ENCODE measurements around the gene FOXI1. TPM values are rescaled to one million over a fixed set of nuclear protein-coding genes. Genes with fewer than 3 reads are reported as not detected.

FOXI1 gene
- 0.59 TPM in 1 of 2 replicates, not detected in the other for total RNA-seq (2014; rRNA removed; shearing (Covaris generic); ENCODE audit: low replicate concordance)

DNA sequence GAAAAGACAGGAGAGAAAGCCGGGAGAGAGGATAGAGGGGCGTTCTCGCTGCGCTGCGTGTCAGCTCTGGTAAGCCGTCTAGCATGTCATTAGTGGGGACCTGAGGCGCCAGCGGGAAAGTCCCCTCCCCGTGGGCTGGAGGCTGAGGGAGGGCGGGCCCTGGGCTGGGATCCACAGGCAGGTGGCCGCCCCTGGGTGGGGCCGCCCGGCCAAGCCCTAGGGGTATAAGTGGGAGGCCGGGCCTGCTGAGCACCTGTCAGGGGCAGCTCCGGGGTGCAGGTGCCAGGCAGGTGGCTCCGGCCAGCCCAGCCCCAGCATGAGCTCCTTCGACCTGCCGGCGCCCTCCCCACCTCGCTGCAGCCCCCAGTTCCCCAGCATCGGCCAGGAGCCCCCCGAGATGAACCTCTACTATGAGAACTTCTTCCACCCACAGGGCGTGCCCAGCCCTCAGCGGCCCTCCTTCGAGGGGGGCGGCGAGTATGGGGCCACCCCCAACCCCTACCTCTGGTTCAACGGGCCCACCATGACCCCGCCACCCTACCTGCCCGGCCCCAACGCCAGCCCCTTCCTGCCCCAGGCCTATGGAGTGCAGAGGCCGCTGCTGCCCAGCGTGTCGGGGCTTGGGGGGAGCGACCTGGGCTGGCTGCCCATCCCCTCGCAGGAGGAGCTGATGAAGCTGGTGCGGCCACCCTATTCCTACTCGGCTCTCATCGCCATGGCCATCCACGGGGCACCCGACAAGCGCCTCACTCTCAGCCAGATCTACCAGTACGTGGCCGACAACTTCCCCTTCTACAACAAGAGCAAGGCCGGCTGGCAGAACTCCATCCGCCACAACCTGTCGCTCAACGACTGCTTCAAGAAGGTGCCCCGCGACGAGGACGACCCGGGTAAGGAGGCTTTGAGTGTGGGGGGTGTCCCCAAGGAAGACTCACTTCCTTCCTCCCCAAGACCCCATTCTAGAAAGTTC, at the start of gene FOXI1:
TSS of gene FOXI1 (plus strand) at position 256 of the 970 bp plus-strand sequence. CDS start at position 317, 61 bp downstream.
- no peaks in the 10 kb centered on the region for H3K27me3 ChIP-seq
- H3K36me3 ChIP-seq = no peaks in the 10 kb centered on the region
- H3K9me3 ChIP-seq = no peaks in the 10 kb centered on the region
- H3K4me3 ChIP-seq = no peak within 1 kb of the TSS
- no peak for DNase-seq

DNA sequence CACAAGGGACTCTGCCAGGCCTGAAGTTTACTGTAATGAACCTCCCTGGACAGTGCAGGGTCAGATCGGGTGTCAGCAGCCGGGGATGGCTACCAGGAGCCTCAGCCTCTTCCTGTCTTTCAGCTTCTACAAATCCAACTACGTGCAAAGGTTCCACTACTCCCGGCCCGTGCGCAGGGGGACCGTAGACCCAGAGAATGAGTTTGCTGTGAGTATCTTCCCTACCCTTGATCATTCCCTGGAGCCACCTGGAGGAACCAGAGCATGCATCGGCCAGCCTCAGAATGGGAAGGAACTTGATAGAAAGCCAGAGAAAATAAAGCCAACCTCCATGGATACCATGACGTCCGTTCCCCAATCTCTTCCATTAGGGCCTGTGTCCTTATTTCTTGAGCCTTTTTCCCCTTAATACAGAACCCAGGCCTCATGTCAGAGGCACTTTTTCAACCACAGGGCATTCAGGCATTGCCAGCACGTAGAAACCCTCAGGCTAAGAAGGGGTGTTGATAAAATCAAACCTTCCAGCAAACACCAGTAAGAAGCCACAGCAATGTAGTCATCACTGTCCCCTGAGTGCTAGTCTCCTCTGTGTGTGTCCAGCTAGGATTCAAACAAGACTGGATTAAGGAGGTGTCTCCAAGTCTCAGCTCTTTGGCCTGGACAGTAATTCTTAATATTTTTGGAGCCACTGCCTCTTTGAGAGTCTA, 49.0 kb upstream of the FOXI1 start:
- H3K27me3 ChIP-seq = no peaks in the 10 kb centered on the region; the same call in 1 of the 2 replicates
- H3K4me3 ChIP-seq = no peak overlapping the region
- no peaks in the 10 kb centered on the region for H3K36me3 ChIP-seq
- no peaks in the 10 kb centered on the region for H3K9me3 ChIP-seq
- no peak for DNase-seq

DNA sequence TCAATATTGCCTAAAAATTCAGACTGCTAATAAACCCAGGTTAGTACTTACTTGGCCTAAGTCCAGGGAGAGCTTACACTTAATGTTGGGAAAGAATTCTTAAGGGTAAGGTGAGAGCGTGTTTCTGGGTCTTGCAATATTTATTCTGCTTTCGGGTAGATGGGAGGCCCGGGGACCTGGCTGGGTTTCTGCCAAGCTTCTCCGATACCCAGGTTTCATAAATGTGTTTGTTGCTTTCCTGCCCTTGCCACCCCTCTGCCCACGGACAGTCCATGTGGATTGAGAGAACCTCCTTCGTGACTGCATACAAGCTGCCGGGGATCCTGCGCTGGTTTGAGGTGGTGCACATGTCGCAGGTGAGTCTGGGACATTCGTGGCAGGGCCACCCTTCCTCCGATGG, 48.4 kb upstream of the FOXI1 start:
- H3K27me3 ChIP-seq = no peaks in the 10 kb centered on the region; the same call in 1 of the 2 replicates
- H3K4me3 ChIP-seq = no peak overlapping the region
- H3K9me3 ChIP-seq = no peaks in the 10 kb centered on the region
- H3K36me3 ChIP-seq = no peaks in the 10 kb centered on the region
- DNase-seq = no peak

DNA sequence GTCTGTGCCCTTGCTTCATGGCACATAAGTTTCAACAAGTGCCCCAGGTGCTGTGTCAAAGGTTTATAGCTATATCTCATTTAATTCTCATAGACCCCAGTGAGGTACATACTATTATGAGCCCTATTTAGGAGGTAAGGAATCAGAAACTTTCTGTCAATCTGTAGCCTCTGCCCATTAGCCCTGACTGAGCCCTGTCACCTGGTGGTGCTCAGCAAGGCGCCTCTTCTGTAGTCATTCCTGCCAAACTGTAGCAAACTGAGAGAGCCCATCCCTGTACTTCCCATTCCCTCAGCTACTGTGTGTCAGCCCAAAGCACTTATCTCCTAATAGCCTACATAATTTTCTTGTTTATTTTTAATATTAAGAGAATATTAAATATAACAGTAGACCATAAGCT, 46.5 kb upstream of the FOXI1 start:
- Histone ChIP-seq H3K4me3 (no peak overlapping the region), H3K9me3 (0 out of 2 replicates have a peak, but pooled peaks cover 3% of the 10 kb centered on the region), H3K36me3 (no peaks in the 10 kb centered on the region), H3K27me3 (no peaks in the 10 kb centered on the region)
- no peak for DNase-seq

DNA sequence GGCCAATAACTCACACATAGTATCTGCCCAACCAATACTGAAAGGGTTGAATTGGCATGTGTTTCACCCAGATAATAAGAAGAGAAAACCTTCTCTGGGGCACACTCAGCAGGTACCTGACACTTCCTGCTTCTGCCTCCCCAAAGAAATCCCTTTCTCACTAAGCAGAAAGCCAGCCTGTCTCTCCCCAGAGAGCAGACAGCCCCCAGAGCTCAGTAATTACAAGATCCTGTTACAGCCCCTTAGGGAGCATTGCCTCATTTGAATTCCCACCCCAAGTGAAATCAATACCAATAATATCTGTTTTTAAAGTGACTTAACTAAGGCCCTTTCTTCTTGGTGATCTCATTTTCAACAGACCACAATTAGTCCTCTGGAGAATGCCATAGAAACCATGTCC, 38.5 kb upstream of the FOXI1 start:
- DNase-seq = no peak
- no peak overlapping the region for H3K4me3 ChIP-seq
- no peaks in the 10 kb centered on the region for H3K27me3 ChIP-seq
- peaks cover 10% of the 10 kb centered on the region; the same call in 1 of the 2 replicates for H3K9me3 ChIP-seq
- no peaks in the 10 kb centered on the region for H3K36me3 ChIP-seq

DNA sequence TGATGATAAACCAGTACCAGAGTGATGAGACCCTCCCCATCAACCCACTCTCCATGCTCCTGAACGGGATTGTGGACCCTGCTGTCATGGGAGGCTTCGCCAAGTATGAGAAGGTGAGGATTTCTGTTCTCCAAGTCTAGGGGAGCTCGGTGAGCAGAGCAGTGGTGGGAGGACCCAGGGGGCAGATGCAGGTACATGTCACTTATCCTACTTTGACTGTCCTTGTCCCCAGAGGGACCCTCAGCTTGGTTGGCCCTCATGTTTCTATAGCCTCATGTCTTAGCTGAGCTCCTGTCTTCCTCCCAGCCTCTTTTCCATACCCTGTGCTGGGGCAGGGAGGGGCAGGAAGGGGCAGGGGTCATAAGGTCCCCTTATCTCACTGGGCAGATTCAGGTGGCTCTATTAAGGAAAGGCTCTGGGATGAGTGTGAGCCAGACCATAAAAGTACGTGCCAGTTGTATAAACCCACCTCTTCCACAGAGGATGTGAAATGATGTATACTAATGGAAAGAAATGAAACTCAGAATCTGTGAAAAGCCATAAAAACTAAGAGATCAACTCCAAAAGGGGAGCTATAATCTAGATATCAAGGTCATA, 38.0 kb upstream of the FOXI1 start:
- Histone ChIP-seq H3K4me3 (no peak overlapping the region), H3K27me3 (no peaks in the 10 kb centered on the region), H3K36me3 (no peaks in the 10 kb centered on the region), H3K9me3 (peaks cover 10% of the 10 kb centered on the region; the same call in 1 of the 2 replicates)
- DNase-seq = no peak

DNA sequence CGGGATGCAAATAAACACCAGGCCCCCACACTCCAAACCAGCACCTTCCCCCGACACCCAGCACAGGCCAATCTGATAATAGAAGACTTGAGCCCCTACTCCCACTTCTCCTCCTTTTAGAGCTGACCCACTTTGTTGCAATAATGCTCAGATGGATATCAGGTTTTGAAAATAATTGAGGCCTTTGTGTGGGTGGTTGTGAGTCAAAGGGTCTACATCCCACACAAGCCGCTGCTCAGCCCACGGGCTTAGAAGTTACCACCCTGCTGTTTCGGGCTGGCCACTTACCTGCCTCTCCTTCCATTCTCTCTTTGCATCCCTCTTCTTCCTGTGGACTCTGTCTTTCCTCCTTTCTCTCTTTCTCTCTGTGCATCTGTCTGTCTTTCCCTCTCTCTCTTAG, 36.2 kb upstream of the FOXI1 start:
- Histone ChIP-seq H3K9me3 (peaks cover 8% of the 10 kb centered on the region; the same call in 1 of the 2 replicates), H3K27me3 (no peaks in the 10 kb centered on the region), H3K36me3 (no peaks in the 10 kb centered on the region), H3K4me3 (no peak overlapping the region)
- no peak for DNase-seq

DNA sequence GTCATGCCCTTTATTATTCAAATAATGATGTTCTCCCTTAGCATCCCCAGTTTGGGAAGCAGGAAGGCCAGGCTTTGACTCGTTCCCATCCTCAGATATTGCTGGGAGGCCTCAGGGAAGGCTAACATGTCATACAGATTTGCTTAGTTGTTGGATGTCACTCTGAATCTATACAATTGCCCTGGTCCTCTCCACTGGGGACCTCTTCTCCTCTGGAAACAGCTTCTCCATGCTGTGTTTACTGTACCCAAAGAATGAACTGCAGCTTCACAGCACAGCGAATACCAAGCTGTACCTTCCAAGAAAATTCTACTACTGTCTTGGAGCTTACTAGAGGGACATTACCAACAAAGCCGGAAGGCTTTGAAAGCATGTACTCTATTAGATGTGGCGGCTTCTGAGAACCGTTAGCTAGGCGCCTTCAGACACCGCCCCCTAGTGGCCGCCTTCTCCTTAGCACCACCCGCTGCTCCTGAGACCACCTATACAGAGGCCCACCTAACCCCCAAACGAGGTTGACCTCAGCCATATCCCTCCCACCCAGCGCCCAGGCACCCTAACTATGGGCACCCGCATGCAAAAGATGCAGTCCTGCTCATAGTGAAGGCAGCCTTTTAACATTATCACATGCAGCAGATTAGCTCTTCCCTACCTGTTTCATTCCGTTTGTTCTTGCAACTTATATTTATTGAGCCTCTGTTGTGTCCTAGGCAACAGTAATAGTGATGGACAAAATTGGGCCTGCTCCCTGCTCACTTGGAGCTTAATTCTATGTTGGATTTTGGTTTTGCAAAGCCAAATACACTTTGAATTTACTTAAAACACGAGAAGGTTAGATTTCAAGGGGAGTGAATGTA, 34.9 kb upstream of the FOXI1 start:
- Histone ChIP-seq H3K9me3 (no peaks in the 10 kb centered on the region), H3K27me3 (no peaks in the 10 kb centered on the region), H3K4me3 (no peak overlapping the region), H3K36me3 (no peaks in the 10 kb centered on the region)
- peak; percentile 32 for DNase-seq

DNA sequence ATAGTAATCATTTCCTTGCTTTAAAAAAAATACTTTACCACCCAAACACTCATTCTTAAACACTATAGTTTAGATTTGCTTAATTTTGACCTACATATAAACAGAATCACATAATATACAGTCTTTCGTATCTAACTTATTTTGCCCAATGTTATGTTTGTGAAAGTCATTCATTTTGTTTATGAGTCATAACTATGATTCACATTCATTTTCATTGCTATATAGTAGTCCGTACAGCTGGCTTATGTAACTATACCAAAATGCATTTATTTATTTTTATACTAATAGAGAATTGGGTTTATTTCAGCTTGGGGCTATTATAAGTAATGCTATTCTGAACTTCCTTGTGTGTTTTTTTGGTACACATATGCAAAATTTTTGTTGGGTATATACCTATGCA, 33.9 kb upstream of the FOXI1 start:
- Histone ChIP-seq H3K36me3 (no peaks in the 10 kb centered on the region), H3K9me3 (no peaks in the 10 kb centered on the region), H3K27me3 (no peaks in the 10 kb centered on the region), H3K4me3 (no peak overlapping the region)
- no peak for DNase-seq

DNA sequence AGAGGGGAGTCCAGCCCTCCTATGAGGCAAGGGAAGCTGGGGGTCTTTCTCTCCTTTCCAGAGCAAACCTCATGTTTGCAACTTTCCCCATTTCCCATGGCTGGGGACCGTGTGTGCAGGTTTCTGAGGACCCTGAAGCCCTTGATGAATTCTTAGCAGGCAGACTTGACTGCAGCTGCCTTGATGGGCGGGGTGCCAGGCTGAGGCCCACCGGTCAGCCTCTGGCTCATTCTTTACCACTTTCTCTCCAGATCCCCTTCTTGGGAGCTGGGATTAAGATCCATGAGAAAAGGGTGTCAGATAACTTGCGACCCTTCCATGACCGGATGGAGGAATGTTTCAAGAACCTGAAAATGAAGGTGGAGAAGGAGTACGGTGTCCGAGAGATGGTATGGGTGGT, 30.0 kb upstream of the FOXI1 start:
- Histone ChIP-seq H3K4me3 (no peak overlapping the region), H3K9me3 (no peaks in the 10 kb centered on the region), H3K27me3 (no peaks in the 10 kb centered on the region), H3K36me3 (no peaks in the 10 kb centered on the region)
- DNase-seq = no peak

DNA sequence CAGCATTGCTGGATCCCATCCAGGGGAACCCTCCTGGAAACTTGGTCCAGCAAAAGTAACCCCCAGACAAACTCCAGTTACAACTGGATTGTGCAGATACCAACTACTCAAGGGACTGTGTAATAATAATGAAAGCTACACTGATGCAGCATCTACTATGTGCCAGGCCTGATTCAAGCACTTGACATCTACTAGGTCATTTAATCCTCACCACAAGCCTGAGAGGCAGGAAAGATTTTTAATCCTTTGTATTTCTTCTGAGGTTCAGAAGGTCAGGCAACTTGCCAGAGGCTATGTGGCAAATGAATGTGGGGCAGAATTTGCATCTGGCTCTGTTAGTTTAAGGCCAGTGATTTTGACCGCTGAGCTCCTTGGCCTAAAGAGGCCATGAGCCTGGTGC, 29.5 kb upstream of the FOXI1 start:
- no peak for DNase-seq
- Histone ChIP-seq H3K36me3 (no peaks in the 10 kb centered on the region), H3K4me3 (no peak overlapping the region), H3K9me3 (no peaks in the 10 kb centered on the region), H3K27me3 (no peaks in the 10 kb centered on the region)

DNA sequence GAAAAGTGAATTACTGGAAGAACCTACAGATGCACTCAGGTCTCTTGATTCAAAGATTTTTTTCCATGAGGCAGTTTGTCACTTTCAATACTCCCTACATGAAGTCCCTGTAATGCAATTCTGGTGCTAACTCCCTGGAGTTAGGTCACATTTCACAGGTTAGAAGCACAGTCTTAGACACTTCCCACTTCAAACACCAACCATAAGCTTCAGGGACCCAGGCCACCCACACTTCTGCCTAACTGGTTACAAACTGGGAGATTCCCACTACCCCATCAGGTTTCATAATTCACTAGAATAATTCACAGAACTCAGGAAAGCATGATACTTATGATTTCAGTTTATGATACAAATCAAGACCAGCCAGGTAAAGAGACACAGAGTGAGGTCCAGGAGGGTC, 29.0 kb upstream of the FOXI1 start:
- Histone ChIP-seq H3K9me3 (no peaks in the 10 kb centered on the region), H3K36me3 (no peaks in the 10 kb centered on the region), H3K27me3 (no peaks in the 10 kb centered on the region), H3K4me3 (no peak overlapping the region)
- no peak for DNase-seq

DNA sequence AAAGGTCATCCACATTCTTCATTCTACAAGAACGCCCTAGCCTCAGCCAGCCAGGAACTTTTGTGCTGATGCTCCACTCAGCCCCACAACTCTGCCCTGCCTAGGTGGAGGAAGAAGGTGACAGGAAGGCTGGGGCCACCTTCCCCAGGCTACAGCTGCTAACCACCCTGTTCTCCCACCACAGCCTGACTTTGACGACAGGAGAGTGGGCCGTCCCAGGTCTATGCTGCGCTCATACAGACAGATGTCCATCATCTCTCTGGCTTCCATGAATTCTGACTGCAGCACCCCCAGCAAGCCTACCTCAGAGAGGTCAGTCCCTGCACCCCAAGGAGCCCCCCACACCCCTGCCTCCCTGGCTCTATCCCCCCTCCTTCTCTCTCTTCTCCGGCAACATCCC, 28.2 kb upstream of the FOXI1 start:
- Histone ChIP-seq H3K27me3 (no peaks in the 10 kb centered on the region), H3K36me3 (no peaks in the 10 kb centered on the region), H3K9me3 (peaks cover 4% of the 10 kb centered on the region; the same call in 1 of the 2 replicates), H3K4me3 (no peak overlapping the region)
- no peak for DNase-seq

DNA sequence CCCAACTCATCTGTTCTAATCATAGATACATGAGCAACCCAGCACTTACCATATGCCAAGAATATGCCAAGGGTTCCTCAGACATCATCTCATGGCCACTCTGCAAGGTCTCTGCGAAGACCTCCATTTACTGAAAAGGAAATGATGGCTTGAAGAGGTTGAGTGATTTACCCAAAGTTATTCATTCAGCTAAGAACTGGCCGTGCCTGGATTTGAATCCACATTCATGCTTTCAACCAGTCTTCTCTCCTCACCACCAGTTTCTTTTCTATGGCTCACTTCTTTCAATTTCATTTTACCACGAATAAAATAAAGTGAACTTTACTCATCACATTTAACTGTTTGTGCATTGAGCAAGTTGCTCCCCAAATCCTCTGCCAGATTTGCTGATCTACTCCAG, 27.2 kb upstream of the FOXI1 start:
- Histone ChIP-seq H3K9me3 (peaks cover 10% of the 10 kb centered on the region), H3K36me3 (no peaks in the 10 kb centered on the region), H3K27me3 (no peaks in the 10 kb centered on the region), H3K4me3 (no peak overlapping the region)
- no peak for DNase-seq

DNA sequence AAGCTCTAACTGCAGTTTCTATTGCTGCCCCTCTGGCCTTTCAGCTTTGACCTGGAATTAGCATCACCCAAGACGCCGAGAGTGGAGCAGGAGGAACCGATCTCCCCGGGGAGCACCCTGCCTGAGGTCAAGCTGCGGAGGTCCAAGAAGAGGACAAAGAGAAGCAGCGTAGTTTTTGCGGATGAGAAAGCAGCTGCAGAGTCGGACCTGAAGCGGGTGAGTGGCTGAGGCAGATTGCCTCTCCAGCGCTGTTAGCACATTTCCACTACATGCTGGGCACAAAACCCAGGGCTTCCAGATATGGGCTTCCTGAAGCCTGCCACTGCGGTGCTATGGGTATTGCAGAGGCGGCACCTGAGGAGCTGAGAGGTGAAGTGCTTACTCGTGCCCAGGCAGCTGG, 26.8 kb upstream of the FOXI1 start:
- Histone ChIP-seq H3K4me3 (no peak overlapping the region), H3K36me3 (no peaks in the 10 kb centered on the region), H3K27me3 (no peaks in the 10 kb centered on the region), H3K9me3 (peaks cover 11% of the 10 kb centered on the region)
- DNase-seq = no peak

DNA sequence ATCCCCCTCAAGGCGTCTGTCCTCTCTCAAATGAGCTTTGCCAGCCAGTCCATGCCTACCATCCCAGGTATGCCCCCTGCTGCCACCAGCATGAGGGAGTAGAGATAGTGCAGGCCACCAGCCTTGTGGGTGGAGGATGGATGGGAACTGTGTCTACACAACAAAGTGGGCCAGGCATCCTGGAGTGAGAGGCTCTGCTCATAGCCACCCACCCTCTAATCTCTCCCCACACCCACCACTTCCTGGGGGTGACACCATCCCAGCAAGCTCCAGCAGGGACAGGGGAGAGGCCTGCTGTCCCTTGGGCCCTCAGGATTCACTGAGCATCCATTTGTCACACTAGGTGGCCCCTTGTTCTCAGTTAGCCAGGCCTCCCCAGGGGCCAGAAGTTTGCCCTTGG, 25.5 kb upstream of the FOXI1 start:
- Histone ChIP-seq H3K9me3 (peaks cover 11% of the 10 kb centered on the region), H3K36me3 (no peaks in the 10 kb centered on the region), H3K4me3 (no peak overlapping the region), H3K27me3 (no peaks in the 10 kb centered on the region)
- no peak for DNase-seq

Measured in MG63 (cell line).